GM23338 (cell line): ENCODE results near the gene XYLB. TPM values are rescaled to one million over a fixed set of nuclear protein-coding genes. Genes with fewer than 3 reads are reported as not detected.

ENCODE experiments used
- EZH2 ChIP-seq: fragments of 200-600 bp; sonication (generic); IDR thresholded peaks from one replicate; pipeline ENCODE4 v1.8.0; 2017; ENCODE audit warnings: antibody characterized with exemption, mild to moderate bottlenecking, low read depth; ENCODE audit not compliant: unreplicated experiment
- JUNB ChIP-seq: IDR thresholded peaks from one replicate; pipeline ENCODE4 v1.6.1; 2016; ENCODE audit warnings: antibody characterized with exemption; ENCODE audit not compliant: unreplicated experiment
- NANOG ChIP-seq: IDR thresholded peaks from 2 replicates; pipeline ENCODE4 v1.6.1; 2016; ENCODE audit warnings: antibody characterized with exemption, borderline replicate concordance
- REST ChIP-seq: IDR thresholded peaks from one replicate; pipeline ENCODE4 v1.6.1; 2018; ENCODE audit warnings: antibody characterized with exemption; ENCODE audit not compliant: unreplicated experiment
- STAT1 ChIP-seq: IDR thresholded peaks from one replicate; pipeline ENCODE4 v1.6.1; 2016; ENCODE audit warnings: antibody characterized with exemption; ENCODE audit not compliant: unreplicated experiment
- ZNF462 ChIP-seq: fragments of 250-450 bp; sonication (Bioruptor Pico); IDR thresholded peaks from 2 replicates; pipeline ENCODE4 v1.5.0; 2020; ENCODE audit warnings: mild to moderate bottlenecking, moderate library complexity
- polyA plus RNA-seq: library from polyadenylated mRNA; unstranded; fragments of >200 nt; fragmentation: Nextera tagmentation; extraction: Ambion mirVana; gene quantifications from 2 replicates; pipeline ENCODE4 v1.2.1, GENCODE V29; 2016
- total RNA-seq: library from RNA; depleted of rRNA; stranded (reverse); fragments of >200 nt; shearing (Covaris generic); gene quantifications from 2 replicates; pipeline ENCODE4 v1.2.3, GENCODE V29; 2014

XYLB gene
- total and polyA plus RNA-seq, 2 experiments from 2014 or later = 1.6 to 3.3 TPM

GRCh38 chr3:38325256-38325655 lies 21.3 kb upstream of the XYLB start (continued):
- TF ChIP-seq ZNF462 (CRISPR knock-in tag) (no peak), JUNB (no peak), EZH2 (no peak), STAT1 (no peak), NANOG (no peak), REST (no peak)
